ENCODE results near the gene LENG1.

Gene LENG1

DNA sequence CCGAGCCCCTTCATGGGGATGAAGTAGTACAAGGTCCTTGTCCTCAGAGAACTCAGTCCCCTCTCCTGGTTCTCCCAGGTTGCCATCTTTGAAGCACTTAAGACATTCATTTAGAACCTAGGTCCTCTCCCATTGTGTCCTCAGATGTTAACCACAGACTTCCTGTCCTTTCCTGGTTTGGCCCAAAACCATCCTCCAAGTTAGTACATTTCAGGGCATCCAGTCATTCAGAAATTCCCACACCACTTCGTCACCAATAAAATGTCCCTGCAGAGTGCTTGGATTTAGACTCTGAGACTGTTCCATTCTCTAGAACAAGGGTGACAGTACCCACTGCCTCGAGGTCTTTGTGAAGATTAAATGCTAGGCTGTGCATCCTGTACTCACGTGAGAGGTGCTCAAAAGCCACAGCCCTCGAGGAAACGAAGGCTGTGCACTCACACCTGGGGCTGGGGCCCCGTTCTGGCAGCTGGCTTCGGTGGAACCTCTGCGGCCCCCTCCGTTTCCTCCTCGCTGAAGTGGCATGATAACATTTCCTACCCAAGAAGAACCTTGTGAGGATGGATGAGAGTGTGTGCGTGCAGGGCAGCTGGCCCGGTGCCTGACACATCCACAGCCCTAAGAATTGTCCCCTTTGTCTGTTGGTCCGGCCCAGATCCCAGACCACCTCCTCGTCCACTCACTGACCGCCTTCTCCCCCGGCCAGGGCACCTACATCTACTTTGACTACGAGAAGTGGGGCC lies 4.7 kb downstream of the LENG1 start:
- H3K4me3 ChIP-seq (ENCODE audit: low read length) = no peak overlapping the region
- peaks cover 25% of the 10 kb centered on the region for H3K79me2 ChIP-seq (ENCODE audit: low read length)
- no peak overlapping the region for H3K9ac ChIP-seq (ENCODE audit: low read length)
- H3F3A ChIP-seq (ENCODE audit: insufficient read depth, low read length) = peaks cover 25% of the 10 kb centered on the region
- TF ChIP-seq EZH2phosphoT487 (IDR thresholded peaks at IDR 0.05; ENCODE audit: low read length) = no peak
- TF ChIP-seq EZH2 (optimal IDR thresholded peaks at IDR 0.05; ENCODE audit: low read depth, low read length) = no peak
- TF ChIP-seq, protein P1, sequence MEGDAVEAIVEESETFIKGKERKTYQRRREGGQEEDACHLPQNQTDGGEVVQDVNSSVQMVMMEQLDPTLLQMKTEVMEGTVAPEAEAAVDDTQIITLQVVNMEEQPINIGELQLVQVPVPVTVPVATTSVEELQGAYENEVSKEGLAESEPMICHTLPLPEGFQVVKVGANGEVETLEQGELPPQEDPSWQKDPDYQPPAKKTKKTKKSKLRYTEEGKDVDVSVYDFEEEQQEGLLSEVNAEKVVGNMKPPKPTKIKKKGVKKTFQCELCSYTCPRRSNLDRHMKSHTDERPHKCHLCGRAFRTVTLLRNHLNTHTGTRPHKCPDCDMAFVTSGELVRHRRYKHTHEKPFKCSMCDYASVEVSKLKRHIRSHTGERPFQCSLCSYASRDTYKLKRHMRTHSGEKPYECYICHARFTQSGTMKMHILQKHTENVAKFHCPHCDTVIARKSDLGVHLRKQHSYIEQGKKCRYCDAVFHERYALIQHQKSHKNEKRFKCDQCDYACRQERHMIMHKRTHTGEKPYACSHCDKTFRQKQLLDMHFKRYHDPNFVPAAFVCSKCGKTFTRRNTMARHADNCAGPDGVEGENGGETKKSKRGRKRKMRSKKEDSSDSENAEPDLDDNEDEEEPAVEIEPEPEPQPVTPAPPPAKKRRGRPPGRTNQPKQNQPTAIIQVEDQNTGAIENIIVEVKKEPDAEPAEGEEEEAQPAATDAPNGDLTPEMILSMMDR (IDR thresholded peaks at IDR 0.05; ENCODE audit: low read length) = no peak
- no peaks in the 10 kb centered on the region for H3K9me2 ChIP-seq (replicated peaks; ENCODE audit: insufficient read depth, low read length)
- no peaks in the 10 kb centered on the region for H3K27me3 ChIP-seq (replicated peaks; ENCODE audit: insufficient read depth, low read length)
- no peaks in the 10 kb centered on the region for H3K9me3 ChIP-seq (replicated peaks; ENCODE audit: insufficient read depth, low read length)
- H3K4me1 ChIP-seq (ENCODE audit: low read length) = peaks cover 7% of the 10 kb centered on the region; the same call in 1 of the 2 replicates
- H3K4me2 ChIP-seq (ENCODE audit: low read depth, low read length) = no peak overlapping the region
- no peak overlapping the region for H3K27ac ChIP-seq (ENCODE audit: low read length)
- peaks cover 8% of the 10 kb centered on the region for H3K36me3 ChIP-seq (replicated peaks; ENCODE audit: insufficient read depth, low read length)
- no peak for DNase-seq
- no peaks in the 10 kb centered on the region for H4K20me1 ChIP-seq (ENCODE audit: insufficient read depth, low read length)
- H2AFZ ChIP-seq (ENCODE audit: low read length) = no peak overlapping the region

DNA sequence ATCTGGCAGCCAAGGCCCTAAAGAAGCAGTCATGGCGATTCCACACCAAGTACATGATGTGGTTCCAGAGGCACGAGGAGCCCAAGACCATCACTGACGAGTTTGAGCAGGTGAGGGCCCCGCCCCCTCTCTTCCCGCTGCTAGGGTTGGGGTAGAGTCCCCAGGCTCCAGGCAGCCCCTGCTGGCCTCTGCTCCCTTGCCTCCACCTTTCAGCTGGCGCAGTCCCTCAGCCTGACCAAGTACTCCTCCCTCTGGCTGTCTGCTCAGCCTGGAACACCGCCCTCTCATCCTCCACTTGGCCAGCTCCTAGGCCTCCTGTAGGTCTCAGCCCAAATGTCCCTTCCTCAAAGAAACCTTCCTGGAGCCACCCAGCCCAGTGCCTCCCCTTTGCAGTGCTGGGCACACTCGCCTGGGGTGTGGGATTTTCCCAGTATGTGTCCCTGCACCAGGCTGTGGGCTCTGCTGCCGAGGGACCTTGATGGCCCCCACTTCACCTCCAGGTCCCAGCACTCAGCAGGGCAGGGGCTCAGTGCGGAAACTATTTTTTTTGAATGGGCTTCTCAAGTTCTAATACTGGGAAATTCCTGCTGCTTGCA lies 5.7 kb downstream of the LENG1 start:
- Histone ChIP-seq H2AFZ (ENCODE audit: low read length) (no peak overlapping the region), H3K27me3 (replicated peaks; ENCODE audit: insufficient read depth, low read length) (no peaks in the 10 kb centered on the region), H3K4me3 (ENCODE audit: low read length) (no peak overlapping the region), H3K9me2 (replicated peaks; ENCODE audit: insufficient read depth, low read length) (no peaks in the 10 kb centered on the region), H3K9ac (ENCODE audit: low read length) (no peak overlapping the region), H3F3A (ENCODE audit: insufficient read depth, low read length) (peaks cover 21% of the 10 kb centered on the region), H3K9me3 (replicated peaks; ENCODE audit: insufficient read depth, low read length) (no peaks in the 10 kb centered on the region), H3K4me1 (ENCODE audit: low read length) (peaks cover 7% of the 10 kb centered on the region; the same call in 1 of the 2 replicates), H3K4me2 (ENCODE audit: low read depth, low read length) (no peak overlapping the region), H3K79me2 (ENCODE audit: low read length) (peaks cover 21% of the 10 kb centered on the region), H3K27ac (ENCODE audit: low read length) (no peak overlapping the region), H4K20me1 (ENCODE audit: insufficient read depth, low read length) (no peaks in the 10 kb centered on the region), H3K36me3 (replicated peaks; ENCODE audit: insufficient read depth, low read length) (peaks cover 8% of the 10 kb centered on the region)
- no peak for TF ChIP-seq EZH2 (optimal IDR thresholded peaks at IDR 0.05; ENCODE audit: low read depth, low read length)
- TF ChIP-seq, protein P1 (IDR thresholded peaks at IDR 0.05; ENCODE audit: low read length) = no peak
- no peak for TF ChIP-seq EZH2phosphoT487 (IDR thresholded peaks at IDR 0.05; ENCODE audit: low read length)
- DNase-seq = no peak

DNA sequence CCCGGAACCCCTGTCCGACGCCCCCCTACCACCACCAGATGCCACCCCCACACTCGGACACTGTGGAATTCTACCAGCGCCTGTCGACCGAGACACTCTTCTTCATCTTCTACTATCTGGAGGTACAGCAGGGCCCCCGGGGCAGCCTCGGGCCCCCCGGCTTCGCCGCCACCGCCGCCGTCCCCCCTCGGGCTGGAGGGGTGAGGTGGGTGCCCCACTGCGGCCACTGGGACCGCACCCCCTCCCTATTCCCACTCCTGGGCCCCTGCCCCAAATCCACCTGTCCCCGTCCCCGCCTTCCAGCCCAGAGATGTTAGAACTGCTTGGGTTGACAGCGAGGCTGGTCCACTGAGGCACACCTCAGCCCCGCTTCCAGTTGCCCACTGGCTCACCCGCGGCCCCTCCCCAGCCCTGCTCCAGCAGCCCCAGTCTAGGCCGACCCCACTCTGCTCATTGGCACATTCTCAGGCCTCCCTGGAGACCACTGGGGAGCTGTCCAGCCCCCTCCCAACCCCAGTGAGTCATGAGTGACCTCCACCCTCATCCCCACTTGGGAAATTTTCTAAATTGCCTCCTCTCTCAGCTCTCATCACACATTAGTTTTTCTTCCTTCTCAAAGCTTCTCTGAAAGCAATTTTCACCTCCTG lies 6.5 kb downstream of the LENG1 start:
- Histone ChIP-seq H3K9me2 (replicated peaks; ENCODE audit: insufficient read depth, low read length) (no peaks in the 10 kb centered on the region), H3K4me1 (ENCODE audit: low read length) (peaks cover under 1% of the 10 kb centered on the region; the same call in 1 of the 2 replicates), H3K4me2 (ENCODE audit: low read depth, low read length) (no peak overlapping the region), H3F3A (ENCODE audit: insufficient read depth, low read length) (peaks cover 13% of the 10 kb centered on the region; the same call in 1 of the 2 replicates), H3K9ac (ENCODE audit: low read length) (no peak overlapping the region), H3K27me3 (replicated peaks; ENCODE audit: insufficient read depth, low read length) (no peaks in the 10 kb centered on the region), H2AFZ (ENCODE audit: low read length) (no peak overlapping the region), H3K79me2 (ENCODE audit: low read length) (peaks cover 13% of the 10 kb centered on the region), H3K9me3 (replicated peaks; ENCODE audit: insufficient read depth, low read length) (no peaks in the 10 kb centered on the region), H3K36me3 (replicated peaks; ENCODE audit: insufficient read depth, low read length) (peaks cover 8% of the 10 kb centered on the region), H3K27ac (ENCODE audit: low read length) (no peak overlapping the region), H3K4me3 (ENCODE audit: low read length) (no peak overlapping the region), H4K20me1 (ENCODE audit: insufficient read depth, low read length) (no peaks in the 10 kb centered on the region)
- no peak for DNase-seq
- TF ChIP-seq, protein P1 (IDR thresholded peaks at IDR 0.05; ENCODE audit: low read length) = no peak
- TF ChIP-seq EZH2 (optimal IDR thresholded peaks at IDR 0.05; ENCODE audit: low read depth, low read length) (no peak), EZH2phosphoT487 (IDR thresholded peaks at IDR 0.05; ENCODE audit: low read length) (no peak)
